ENCODE measurements around the gene ACR. TPM values are rescaled to one million over a fixed set of nuclear protein-coding genes. Genes with fewer than 3 reads are reported as not detected.

Gene ACR
- total RNA-seq, 1 experiment from 2014 or later: not detected

DNA sequence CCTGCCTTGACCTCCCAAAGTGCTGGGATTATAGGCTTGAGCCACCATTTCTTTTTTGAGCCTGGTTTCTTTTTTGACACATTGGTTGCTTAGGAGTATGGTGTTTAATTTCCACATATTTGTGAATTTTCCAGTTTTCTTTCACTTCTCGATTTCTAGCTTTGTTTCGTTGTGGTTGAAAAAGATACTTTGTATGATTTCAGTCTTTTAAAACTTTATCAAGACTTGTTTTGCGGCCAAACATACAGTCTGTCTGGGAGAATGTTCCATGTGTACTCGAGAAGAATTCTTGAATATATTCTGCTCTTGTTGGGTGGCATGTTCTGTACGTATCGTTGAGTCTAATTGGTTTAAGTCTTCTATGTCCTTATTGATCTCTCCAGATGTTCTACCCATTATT, 44.5 kb upstream of the ACR start:
- TF ChIP-seq, protein P1, sequence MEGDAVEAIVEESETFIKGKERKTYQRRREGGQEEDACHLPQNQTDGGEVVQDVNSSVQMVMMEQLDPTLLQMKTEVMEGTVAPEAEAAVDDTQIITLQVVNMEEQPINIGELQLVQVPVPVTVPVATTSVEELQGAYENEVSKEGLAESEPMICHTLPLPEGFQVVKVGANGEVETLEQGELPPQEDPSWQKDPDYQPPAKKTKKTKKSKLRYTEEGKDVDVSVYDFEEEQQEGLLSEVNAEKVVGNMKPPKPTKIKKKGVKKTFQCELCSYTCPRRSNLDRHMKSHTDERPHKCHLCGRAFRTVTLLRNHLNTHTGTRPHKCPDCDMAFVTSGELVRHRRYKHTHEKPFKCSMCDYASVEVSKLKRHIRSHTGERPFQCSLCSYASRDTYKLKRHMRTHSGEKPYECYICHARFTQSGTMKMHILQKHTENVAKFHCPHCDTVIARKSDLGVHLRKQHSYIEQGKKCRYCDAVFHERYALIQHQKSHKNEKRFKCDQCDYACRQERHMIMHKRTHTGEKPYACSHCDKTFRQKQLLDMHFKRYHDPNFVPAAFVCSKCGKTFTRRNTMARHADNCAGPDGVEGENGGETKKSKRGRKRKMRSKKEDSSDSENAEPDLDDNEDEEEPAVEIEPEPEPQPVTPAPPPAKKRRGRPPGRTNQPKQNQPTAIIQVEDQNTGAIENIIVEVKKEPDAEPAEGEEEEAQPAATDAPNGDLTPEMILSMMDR (conservative IDR thresholded peaks at IDR 0.05; ENCODE audit: low read depth, low read length): no peak
- no peak for TF ChIP-seq EZH2 (IDR thresholded peaks at IDR 0.05; ENCODE audit: borderline replicate concordance, low read depth, low read length, poor library complexity, severe bottlenecking)
- no peak overlapping the region for H3K27ac ChIP-seq (ENCODE audit: low read depth, low read length, poor library complexity, severe bottlenecking)
- ChIA-PET CTCF (no interaction called here), POLR2A (ENCODE audit: low non-redundant PET) (no interaction called here)
- no peaks in the 10 kb centered on the region for H3K36me3 ChIP-seq (ENCODE audit: insufficient read depth, low read length, poor library complexity, severe bottlenecking)
- intact Hi-C loops (cut with micrococcal nuclease; ENCODE audit: unreplicated experiment): loop anchor here (5.0 kb wide), 1 partner anchor 71 kb away; no protein-coding TSS in a partner anchor
- no TSS peak for BruUV-seq (replicated peaks)
- H3K27me3 ChIP-seq (replicated peaks; ENCODE audit: insufficient read depth, low read depth, low read length, poor library complexity): no peaks in the 10 kb centered on the region
- no peak for DNase-seq (ENCODE audit: low spot score)
- H3K9me3 ChIP-seq (ENCODE audit: low read depth, low read length, poor library complexity, severe bottlenecking): no peaks in the 10 kb centered on the region
- no peaks in the 10 kb centered on the region for H3K4me1 ChIP-seq (ENCODE audit: insufficient read depth, low read length, poor library complexity, severe bottlenecking)
- no peak overlapping the region for H3K4me3 ChIP-seq (ENCODE audit: low read depth, low read length, poor library complexity, severe bottlenecking)

DNA sequence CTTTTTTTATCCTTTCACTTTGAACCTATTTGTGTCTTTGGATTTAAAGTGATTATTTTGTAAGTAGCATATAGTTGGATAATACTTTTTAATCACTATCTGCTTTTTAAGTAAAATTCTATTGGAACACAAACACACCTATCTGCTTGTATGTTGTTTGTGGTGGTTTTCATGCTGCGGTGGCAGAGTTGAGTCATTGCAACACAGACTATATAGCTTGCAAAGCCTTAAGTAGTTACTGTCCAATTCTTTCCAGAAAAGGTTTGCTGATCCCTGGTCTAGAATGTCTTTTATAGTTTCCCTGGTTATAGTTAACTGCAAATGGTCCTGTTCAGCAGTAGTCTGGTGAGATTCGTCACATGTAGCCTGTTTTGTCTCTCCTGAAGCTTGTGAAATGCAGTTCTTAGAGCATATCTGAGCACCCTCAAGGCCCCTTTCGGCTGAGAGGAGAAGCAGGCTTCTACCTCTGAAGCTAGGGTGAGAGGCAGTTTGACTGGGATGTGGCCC, 43.9 kb upstream of the ACR start:
- Histone ChIP-seq H3K9me3 (ENCODE audit: low read depth, low read length, poor library complexity, severe bottlenecking) (no peaks in the 10 kb centered on the region), H3K27ac (ENCODE audit: low read depth, low read length, poor library complexity, severe bottlenecking) (no peak overlapping the region), H3K4me1 (ENCODE audit: insufficient read depth, low read length, poor library complexity, severe bottlenecking) (no peaks in the 10 kb centered on the region), H3K4me3 (ENCODE audit: low read depth, low read length, poor library complexity, severe bottlenecking) (no peak overlapping the region), H3K27me3 (replicated peaks; ENCODE audit: insufficient read depth, low read depth, low read length, poor library complexity) (no peaks in the 10 kb centered on the region), H3K36me3 (ENCODE audit: insufficient read depth, low read length, poor library complexity, severe bottlenecking) (no peaks in the 10 kb centered on the region)
- intact Hi-C loops (cut with micrococcal nuclease; ENCODE audit: unreplicated experiment): loop anchor here (5.0 kb wide), 1 partner anchor 72 kb away; no protein-coding TSS in a partner anchor
- CTCF ChIA-PET: no interaction called here
- POLR2A ChIA-PET (ENCODE audit: low non-redundant PET): no interaction called here
- DNase-seq (ENCODE audit: low spot score): no peak
- BruUV-seq (replicated peaks): no TSS peak
- TF ChIP-seq, protein P1 (conservative IDR thresholded peaks at IDR 0.05; ENCODE audit: low read depth, low read length): no peak
- TF ChIP-seq EZH2 (IDR thresholded peaks at IDR 0.05; ENCODE audit: borderline replicate concordance, low read depth, low read length, poor library complexity, severe bottlenecking): no peak

GRCh38 chr22:50694766-50695420, 43.1 kb upstream of the ACR start:
- Histone ChIP-seq H3K27ac (ENCODE audit: low read depth, low read length, poor library complexity, severe bottlenecking) (no peak overlapping the region), H3K4me1 (ENCODE audit: insufficient read depth, low read length, poor library complexity, severe bottlenecking) (no peaks in the 10 kb centered on the region), H3K27me3 (replicated peaks; ENCODE audit: insufficient read depth, low read depth, low read length, poor library complexity) (no peaks in the 10 kb centered on the region), H3K4me3 (ENCODE audit: low read depth, low read length, poor library complexity, severe bottlenecking) (no peak overlapping the region), H3K36me3 (ENCODE audit: insufficient read depth, low read length, poor library complexity, severe bottlenecking) (no peaks in the 10 kb centered on the region), H3K9me3 (ENCODE audit: low read depth, low read length, poor library complexity, severe bottlenecking) (no peaks in the 10 kb centered on the region)
- no peak for DNase-seq (ENCODE audit: low spot score)
- ChIA-PET CTCF (interaction anchor here (0.5 kb wide), 1 partner anchor 36 kb away, joined by 10 read pairs; no protein-coding TSS in a partner anchor), POLR2A (ENCODE audit: low non-redundant PET) (no interaction called here)
- intact Hi-C loops (cut with micrococcal nuclease; ENCODE audit: unreplicated experiment): loop anchor here (5.0 kb wide), 1 partner anchor 73 kb away; no protein-coding TSS in a partner anchor
- TF ChIP-seq, protein P1 (conservative IDR thresholded peaks at IDR 0.05; ENCODE audit: low read depth, low read length): no peak
- TF ChIP-seq EZH2 (IDR thresholded peaks at IDR 0.05; ENCODE audit: borderline replicate concordance, low read depth, low read length, poor library complexity, severe bottlenecking): no peak
- no TSS peak for BruUV-seq (replicated peaks)
